UCSD-AML1 (cell line): Measurements from ENCODE around the gene NUTM2F.
A peak's percentile ranks its signal among the peaks of the same experiment; 100 is the strongest.
"Not testable (repeated sequence)": the region's sequence is repeated elsewhere in the genome, so short reads cannot be mapped to it uniquely, and the experiment has no call there.

ENCODE experiments used
- DNase-seq: peaks from one replicate; lab custom pipeline; 2025; ENCODE audit not compliant: unreplicated experiment; lab: John Stamatoyannopoulos, UW

NUTM2F gene

GRCh38 chr9:94328544-94328943 is at the start of gene NUTM2F:
Gene NUTM2F, minus strand, starts transcription at chr9:94328644. Its CDS starts 21 bp downstream, at chr9:94328623.
- not testable (repeated sequence) for DNase-seq

DNA sequence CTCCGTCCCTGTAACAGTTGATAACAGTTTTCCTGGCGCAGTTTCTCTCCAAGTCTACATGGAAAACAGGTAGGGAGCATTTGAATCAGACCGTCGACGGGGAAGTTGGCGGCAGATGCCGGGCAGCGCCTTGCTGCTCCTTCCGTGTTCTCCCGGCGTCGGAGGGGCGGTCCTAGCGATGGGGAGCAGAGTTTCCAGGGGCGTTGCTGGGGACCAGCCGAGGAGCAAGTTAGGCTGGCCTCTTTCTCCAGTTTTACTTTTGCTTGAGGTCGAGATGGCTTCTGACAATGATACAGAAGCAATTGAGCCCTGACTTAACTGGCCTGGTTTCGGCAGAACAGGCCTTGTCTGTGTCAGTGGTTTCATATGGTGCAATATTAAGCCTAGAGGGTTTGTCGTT is 46.8 kb upstream of the NUTM2F start:
- DNase-seq: not testable (repeated sequence)

GRCh38 chr9:94374176-94375056 is 46.0 kb upstream of the NUTM2F start:
- peak; percentile 91 for DNase-seq

- DNase-seq: not testable (repeated sequence)
Measured at GRCh38 chr9:94373779-94374175, 45.3 kb upstream of the NUTM2F start.

DNA sequence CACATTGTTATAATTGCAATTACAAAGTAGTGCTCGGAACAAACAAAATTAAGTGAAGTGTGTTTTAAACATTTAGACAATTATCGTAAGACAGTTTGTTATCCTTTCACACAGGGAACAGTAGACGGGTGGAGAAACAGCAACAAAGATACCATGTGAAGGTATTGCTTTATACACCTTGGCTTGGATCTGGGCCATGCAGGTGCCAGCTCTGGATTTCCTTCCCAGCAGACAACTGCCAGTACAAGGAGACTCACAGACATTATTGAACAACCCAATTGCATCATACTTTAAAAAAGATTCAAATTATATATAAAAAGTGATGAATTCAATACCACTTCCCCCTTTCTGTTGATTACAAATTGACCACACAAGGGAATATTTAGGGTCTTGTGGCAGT is 41.8 kb upstream of the NUTM2F start:
- DNase-seq: not testable (repeated sequence)

DNA sequence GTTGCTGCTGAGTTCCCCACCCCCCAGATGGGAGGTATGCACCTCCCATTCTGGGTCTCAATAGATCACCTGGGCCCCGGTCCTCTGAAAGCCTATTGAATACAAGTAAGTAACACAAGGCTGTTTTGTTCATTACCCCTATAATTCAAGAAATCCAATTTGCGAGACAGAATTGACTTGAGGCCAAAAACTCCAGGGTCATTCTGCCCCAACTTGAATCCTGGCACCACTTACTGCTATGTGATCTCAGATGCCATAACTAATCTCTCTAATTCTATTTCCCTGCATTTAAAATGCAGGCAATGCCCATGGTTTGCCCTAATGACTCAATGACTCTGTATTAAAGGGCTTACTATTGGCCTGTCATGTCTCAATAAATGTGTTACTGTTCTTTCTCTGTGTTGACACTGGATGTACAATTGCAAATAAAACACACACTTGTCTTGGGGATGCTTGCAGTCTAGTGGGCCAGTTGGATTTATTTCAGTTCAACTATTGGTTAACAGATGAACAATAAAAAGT is 35.7 kb upstream of the NUTM2F start:
- not testable (repeated sequence) for DNase-seq

GRCh38 chr9:94357158-94357557 is 28.7 kb upstream of the NUTM2F start:
- not testable (repeated sequence) for DNase-seq

- DNase-seq: not testable (repeated sequence)
Measured at GRCh38 chr9:94351901-94352723, 23.7 kb upstream of the NUTM2F start.

- not testable (repeated sequence) for DNase-seq
Measured at GRCh38 chr9:94348754-94349153, 20.3 kb upstream of the NUTM2F start.

- not testable (repeated sequence) for DNase-seq
Measured at GRCh38 chr9:94347451-94347850, 19.0 kb upstream of the NUTM2F start.

DNA sequence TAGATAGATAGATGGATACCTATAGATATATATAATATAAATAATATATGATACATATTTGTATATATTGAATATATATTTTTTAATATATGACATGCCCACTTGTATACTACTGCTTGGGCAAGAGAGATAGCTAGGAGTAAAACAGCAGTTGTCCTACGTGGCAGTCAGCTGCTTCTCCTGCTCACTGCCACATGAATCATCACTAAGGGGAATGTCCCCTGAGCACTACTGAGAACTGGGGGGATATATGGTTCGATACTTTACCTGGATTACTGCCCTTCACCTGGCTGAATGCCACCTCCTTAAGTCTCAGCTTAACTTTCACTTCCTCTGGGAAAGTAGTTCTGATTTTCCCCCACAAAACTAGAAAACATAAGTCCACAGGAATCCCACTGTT is 13.3 kb upstream of the NUTM2F start:
- not testable (repeated sequence) for DNase-seq

DNA sequence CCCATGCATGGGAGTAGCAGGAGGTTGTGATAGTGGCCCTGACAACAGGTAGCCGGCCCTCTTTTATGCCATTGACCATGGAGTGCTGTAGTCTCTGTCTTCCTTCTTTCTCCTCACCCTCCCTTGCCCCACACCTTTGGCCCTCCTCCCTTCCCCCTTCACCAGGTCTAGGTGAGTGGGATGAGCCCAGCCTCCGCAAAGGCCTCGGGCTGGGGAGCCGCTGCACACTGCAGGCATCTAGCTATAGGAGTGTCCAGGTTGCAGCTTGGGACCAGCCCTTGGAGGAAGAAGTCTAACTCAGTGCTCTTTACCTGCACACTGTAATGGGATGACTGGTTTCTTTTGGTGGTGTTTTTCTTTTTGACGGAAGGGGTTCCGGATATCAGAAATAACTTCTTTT is 12.3 kb upstream of the NUTM2F start:
- not testable (repeated sequence) for DNase-seq

DNA sequence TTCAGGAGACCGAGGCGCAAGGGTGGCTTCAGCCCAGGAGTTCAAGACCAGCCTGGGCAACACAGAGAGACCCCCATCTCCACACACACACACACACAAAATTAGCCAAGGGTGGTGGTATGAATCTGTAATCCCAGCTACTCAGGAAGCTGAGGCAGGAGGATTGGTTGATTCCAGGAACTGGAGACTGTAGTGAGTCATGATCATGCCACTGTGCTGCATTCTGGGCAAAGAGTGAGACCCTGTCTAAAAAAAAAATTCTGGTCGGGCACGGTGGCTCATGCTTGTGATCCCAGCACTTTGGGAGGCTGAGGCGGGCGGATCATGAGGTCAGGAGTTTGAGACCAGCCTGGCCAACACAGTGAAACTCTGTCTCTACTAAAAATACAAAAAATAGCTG is 11.2 kb upstream of the NUTM2F start:
- not testable (repeated sequence) for DNase-seq

- DNase-seq: not testable (repeated sequence)
Measured at GRCh38 chr9:94338723-94339122, 10.3 kb upstream of the NUTM2F start.

GRCh38 chr9:94336445-94336844 is 8.0 kb upstream of the NUTM2F start:
- not testable (repeated sequence) for DNase-seq

DNA sequence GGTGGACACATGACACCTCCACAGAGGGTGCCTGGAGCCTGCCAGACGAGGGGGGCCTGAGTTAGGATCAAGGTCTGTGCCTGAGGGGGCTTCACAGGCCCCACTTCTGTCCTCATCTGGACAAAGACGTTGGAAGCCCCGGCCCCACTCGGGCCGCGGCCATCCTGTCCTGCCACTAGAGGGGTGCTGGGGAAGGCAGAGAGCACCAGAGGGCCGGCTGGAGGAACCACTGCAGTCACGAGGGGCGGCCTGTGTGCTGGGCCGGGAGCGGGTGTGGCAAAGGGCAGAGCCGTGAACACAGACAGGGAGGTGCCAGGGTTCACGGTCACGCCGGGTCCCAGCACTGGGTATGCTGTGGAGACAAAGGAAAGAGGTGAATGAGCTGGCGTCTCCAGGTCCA is 2.9 kb downstream of the NUTM2F start:
- DNase-seq: not testable (repeated sequence)

- not testable (repeated sequence) for DNase-seq
Measured at GRCh38 chr9:94323153-94323798, 5.2 kb downstream of the NUTM2F start.

- not testable (repeated sequence) for DNase-seq
Measured at GRCh38 chr9:94322342-94322940, 6.0 kb downstream of the NUTM2F start.

- DNase-seq: not testable (repeated sequence)
Measured at GRCh38 chr9:94317949-94318657, 10.3 kb downstream of the NUTM2F start.

- not testable (repeated sequence) for DNase-seq
Measured at GRCh38 chr9:94316236-94316635, 12.2 kb downstream of the NUTM2F start.
